H9 (cell line): Measurements from ENCODE around the gene C3. TPM values are rescaled to one million over a fixed set of nuclear protein-coding genes. Genes with fewer than 3 reads are reported as not detected.

ENCODE experiments used
- DNase-seq: peaks from one replicate; pipeline ENCODE4 v3.0.0-alpha.2; 2017
- H2AFZ ChIP-seq: one replicate; pipeline ENCODE4 v1.6.1; 2013; ENCODE audit warnings: mild to moderate bottlenecking, low read length, control low read depth, moderate library complexity
- H2AK5ac ChIP-seq: 2 replicates; pipeline ENCODE4 v1.6.1; 2013; ENCODE audit warnings: low read length, control low read depth, mixed read lengths; ENCODE audit not compliant: insufficient read length
- H2BK120ac ChIP-seq: one replicate; pipeline ENCODE4 v1.6.1; 2013; ENCODE audit warnings: low read depth, mild to moderate bottlenecking, low read length, control low read depth, inconsistent platforms; ENCODE audit not compliant: poor library complexity, severe bottlenecking
- H2BK12ac ChIP-seq: 2 replicates; pipeline ENCODE4 v1.6.1; 2013; ENCODE audit warnings: low read length, control low read depth, mixed read lengths, low read depth; ENCODE audit not compliant: insufficient read length
- H2BK15ac ChIP-seq: 2 replicates; pipeline ENCODE4 v1.6.1; 2013; ENCODE audit warnings: low read depth, low read length, control low read depth
- H2BK20ac ChIP-seq: one replicate; pipeline ENCODE4 v1.6.1; 2013; ENCODE audit warnings: low read depth, mild to moderate bottlenecking, low read length, control low read depth, inconsistent platforms; ENCODE audit not compliant: poor library complexity, severe bottlenecking
- H2BK5ac ChIP-seq: 2 replicates; pipeline ENCODE4 v1.6.1; 2013; ENCODE audit warnings: low read length, control low read depth, mixed read lengths; ENCODE audit not compliant: insufficient read length
- H3K14ac ChIP-seq: 2 replicates; pipeline ENCODE4 v1.6.1; 2013; ENCODE audit warnings: low read length, control low read depth; ENCODE audit not compliant: insufficient read depth
- H3K18ac ChIP-seq: 2 replicates; pipeline ENCODE4 v1.6.1; 2013; ENCODE audit warnings: low read depth, mild to moderate bottlenecking, mixed read lengths, low read length, control low read depth; ENCODE audit not compliant: insufficient read length
- H3K23ac ChIP-seq: 2 replicates; pipeline ENCODE4 v1.6.1; 2013; ENCODE audit warnings: low read length, control low read depth, mixed read lengths, low read depth; ENCODE audit not compliant: insufficient read length
- H3K23me2 ChIP-seq: 2 replicates; pipeline ENCODE4 v1.6.1; 2013; ENCODE audit warnings: low read depth, mild to moderate bottlenecking, mixed read lengths, low read length, control low read depth; ENCODE audit not compliant: insufficient read length, poor library complexity, severe bottlenecking
- H3K27ac ChIP-seq: 2 replicates; pipeline ENCODE4 v1.5.1; 2013; ENCODE audit warnings: low read length, control low read depth, mixed read lengths, low read depth; ENCODE audit not compliant: insufficient read length
- H3K27me3 ChIP-seq: 2 replicates; pipeline ENCODE4 v1.6.1; 2013; ENCODE audit warnings: low read length, control low read depth, inconsistent platforms; ENCODE audit not compliant: insufficient read depth
- H3K4ac ChIP-seq: 2 replicates; pipeline ENCODE4 v1.6.1; 2013; ENCODE audit warnings: low read depth, mild to moderate bottlenecking, control low read depth, inconsistent platforms, low read length, moderate library complexity
- H3K4me1 ChIP-seq: 2 replicates; pipeline ENCODE4 v1.6.1; 2013; ENCODE audit warnings: low read length, control low read depth, inconsistent platforms; ENCODE audit not compliant: insufficient read depth
- H3K4me2 ChIP-seq: 2 replicates; pipeline ENCODE4 v1.6.1; 2013; ENCODE audit warnings: low read length, control low read depth, mixed read lengths; ENCODE audit not compliant: insufficient read length, insufficient read depth
- H3K56ac ChIP-seq: 2 replicates; pipeline ENCODE4 v1.6.1; 2013; ENCODE audit warnings: low read depth, mild to moderate bottlenecking, mixed read lengths, low read length, control low read depth; ENCODE audit not compliant: insufficient read length
- H3K79me1 ChIP-seq: 2 replicates; pipeline ENCODE4 v1.6.1; 2013; ENCODE audit warnings: low read depth, mild to moderate bottlenecking, moderate library complexity, low read length, control low read depth, inconsistent platforms; ENCODE audit not compliant: insufficient read depth, poor library complexity, severe bottlenecking
- H3K79me2 ChIP-seq: 2 replicates; pipeline ENCODE4 v1.6.1; 2013; ENCODE audit warnings: low read length, control low read depth, inconsistent platforms; ENCODE audit not compliant: insufficient read depth
- H3K9ac ChIP-seq: 2 replicates; pipeline ENCODE4 v1.6.1; 2013; ENCODE audit warnings: low read length, control low read depth, mixed read lengths; ENCODE audit not compliant: insufficient read length; ENCODE audit errors: extremely low read depth
- H3K9me3 ChIP-seq: one replicate; pipeline ENCODE4 v1.6.1; 2013; ENCODE audit warnings: low read depth, low read length, inconsistent platforms; ENCODE audit not compliant: control insufficient read depth
- H3T11ph ChIP-seq: one replicate; pipeline ENCODE4 v1.6.1; 2013; ENCODE audit warnings: mild to moderate bottlenecking, low read length, control low read depth, inconsistent platforms
- H4K20me1 ChIP-seq: one replicate; pipeline ENCODE4 v1.6.1; 2013; ENCODE audit not compliant: control insufficient read depth, insufficient read length, insufficient read depth
- H4K5ac ChIP-seq: 2 replicates; pipeline ENCODE4 v1.6.1; 2013; ENCODE audit warnings: low read depth, mild to moderate bottlenecking, mixed read lengths, low read length, control low read depth; ENCODE audit not compliant: insufficient read length
- H4K8ac ChIP-seq: replicated peaks from 2 replicates; pipeline ENCODE4 v1.6.1; 2013; ENCODE audit warnings: low read length, control low read depth, mixed read lengths, low read depth; ENCODE audit not compliant: insufficient read length
- H4K91ac ChIP-seq: 2 replicates; pipeline ENCODE4 v1.6.1; 2013; ENCODE audit warnings: low read depth, mild to moderate bottlenecking, moderate library complexity, mixed read lengths, low read length, control low read depth; ENCODE audit not compliant: insufficient read length
- H3K27ac Mint-ChIP-seq, 3 experiments: 2 replicates in 2 of 3; 3 replicates in 1 of 3; pipeline ENCODE4 v1.8.0; 2020 to 2021; ENCODE audit warnings: mixed read lengths in 3 of 3, mild to moderate bottlenecking in 1 of 3, moderate library complexity in 1 of 3
- H3K27me3 Mint-ChIP-seq: 2 replicates; pipeline ENCODE4 v1.8.0; 2021; ENCODE audit warnings: low read depth, mild to moderate bottlenecking, moderate library complexity, mixed read lengths
- H3K36me3 Mint-ChIP-seq, 3 experiments: 2 replicates in 2 of 3; 3 replicates in 1 of 3; pipeline ENCODE4 v1.8.0; 2020 to 2021; ENCODE audit warnings: low read depth in 3 of 3, mixed read lengths in 3 of 3; ENCODE audit not compliant: insufficient read depth in 1 of 3
- H3K4me1 Mint-ChIP-seq, 2 experiments: 2 replicates each; pipeline ENCODE4 v1.8.0; 2020; ENCODE audit warnings: mixed read lengths in 2 of 2
- H3K4me3 Mint-ChIP-seq, 2 experiments: 2 replicates in 1 of 2; 3 replicates in 1 of 2; pipeline ENCODE4 v1.8.0; 2020 to 2021; ENCODE audit warnings: mild to moderate bottlenecking in 2 of 2, mixed read lengths in 2 of 2, moderate library complexity in 1 of 2
- H3K9me3 Mint-ChIP-seq, 2 experiments: 2 replicates in 1 of 2; 3 replicates in 1 of 2; pipeline ENCODE4 v1.8.0; 2020; ENCODE audit warnings: mild to moderate bottlenecking in 2 of 2, mixed read lengths in 2 of 2, moderate library complexity in 1 of 2
- WGBS: extraction: QIAGEN DNeasy Blood & Tissue Kit; methylation state at CpG from one replicate; pipeline ENCODE4 v1.1.7; 2013; ENCODE audit warnings: missing lambda C conversion rate, low lambda C conversion rate, mixed read lengths; ENCODE audit not compliant: insufficient read length; ENCODE audit errors: extremely low coverage; 5-methylcytosine and 5-hydroxymethylcytosine counted together
- total RNA-seq: library from RNA; stranded (reverse); gene quantifications from 2 replicates; pipeline ENCODE4 v1.2.1, GENCODE V29; 2021
- TF ChIP-seq, protein P1 (sequence below): fragments of 200-600 bp; sonication (generic); conservative IDR thresholded peaks from 3 replicates; pipeline ENCODE4 v1.8.0; 2021; ENCODE audit warnings: antibody characterized with exemption, mild to moderate bottlenecking

Gene C3
- total RNA-seq, 1 experiment from 2014 or later, result 5.9 TPM

DNA sequence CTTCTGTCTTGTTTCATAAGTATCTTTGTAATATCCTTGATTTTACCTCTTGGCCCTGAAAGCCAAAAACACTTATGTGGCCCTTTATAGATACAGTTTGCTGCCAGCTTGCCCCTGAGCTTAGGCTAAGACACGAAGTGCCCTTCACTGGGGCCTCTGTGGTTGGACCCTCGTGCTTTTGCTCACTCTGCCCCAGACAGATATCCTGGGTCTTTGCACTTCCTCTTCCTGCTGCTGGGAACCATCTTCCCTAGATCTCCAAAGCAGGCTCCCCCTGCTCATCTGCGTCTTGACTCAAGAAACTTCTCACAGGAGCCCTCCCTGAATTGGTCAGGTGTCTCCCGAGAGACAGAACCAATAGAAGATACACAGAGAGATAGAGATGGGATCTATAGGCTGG is 48.5 kb downstream of the C3 start:
- Histone ChIP-seq H3K4ac (no peak overlapping the region), H3K79me1 (no peaks in the 10 kb centered on the region), H3K18ac (no peak overlapping the region), H4K8ac (no peak overlapping the region), H3K23me2 (no peaks in the 10 kb centered on the region), H3K9ac (no peak overlapping the region), H3K4me1 (peaks cover 4% of the 10 kb centered on the region; the same call in 1 of the 2 replicates), H3K27ac (no peak overlapping the region), H3T11ph (no peak overlapping the region), H3K14ac (no peak overlapping the region), H3K23ac (no peak overlapping the region), H4K91ac (no peak overlapping the region), H2AK5ac (no peak overlapping the region), H3K27me3 (no peaks in the 10 kb centered on the region), H2BK120ac (no peak overlapping the region), H4K20me1 (no peaks in the 10 kb centered on the region), H3K4me2 (no peak overlapping the region), H2BK15ac (no peak overlapping the region), H3K79me2 (no peaks in the 10 kb centered on the region), H3K56ac (no peak overlapping the region), H3K9me3 (no peaks in the 10 kb centered on the region), H2AFZ (no peak overlapping the region), H2BK20ac (no peak overlapping the region), H4K5ac (no peak overlapping the region), H2BK12ac (no peak overlapping the region), H2BK5ac (no peak overlapping the region)
- Mint-ChIP-seq H3K4me1 (peaks cover 17% of the 10 kb centered on the region in 2 experiments), H3K4me3 (no peak overlapping the region), H3K36me3 (no peaks in the 10 kb centered on the region), H3K27ac (no peak overlapping the region), H3K9me3 (peaks cover 0 to 56% of the 10 kb centered on the region in 2 experiments; a peak in 2 of 5 replicates), H3K27me3 (no peaks in the 10 kb centered on the region; the same call in 1 of the 2 replicates)
- no CpG with 5 or more reads among the region's 4 CpGs for WGBS
- TF ChIP-seq, protein P1, sequence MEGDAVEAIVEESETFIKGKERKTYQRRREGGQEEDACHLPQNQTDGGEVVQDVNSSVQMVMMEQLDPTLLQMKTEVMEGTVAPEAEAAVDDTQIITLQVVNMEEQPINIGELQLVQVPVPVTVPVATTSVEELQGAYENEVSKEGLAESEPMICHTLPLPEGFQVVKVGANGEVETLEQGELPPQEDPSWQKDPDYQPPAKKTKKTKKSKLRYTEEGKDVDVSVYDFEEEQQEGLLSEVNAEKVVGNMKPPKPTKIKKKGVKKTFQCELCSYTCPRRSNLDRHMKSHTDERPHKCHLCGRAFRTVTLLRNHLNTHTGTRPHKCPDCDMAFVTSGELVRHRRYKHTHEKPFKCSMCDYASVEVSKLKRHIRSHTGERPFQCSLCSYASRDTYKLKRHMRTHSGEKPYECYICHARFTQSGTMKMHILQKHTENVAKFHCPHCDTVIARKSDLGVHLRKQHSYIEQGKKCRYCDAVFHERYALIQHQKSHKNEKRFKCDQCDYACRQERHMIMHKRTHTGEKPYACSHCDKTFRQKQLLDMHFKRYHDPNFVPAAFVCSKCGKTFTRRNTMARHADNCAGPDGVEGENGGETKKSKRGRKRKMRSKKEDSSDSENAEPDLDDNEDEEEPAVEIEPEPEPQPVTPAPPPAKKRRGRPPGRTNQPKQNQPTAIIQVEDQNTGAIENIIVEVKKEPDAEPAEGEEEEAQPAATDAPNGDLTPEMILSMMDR, result no peak
- DNase-seq, result no peak
